HUDEP-2 (cell line): ENCODE measurements around the gene ADGRA3.
"Not testable (repeated sequence)": the region's sequence is repeated elsewhere in the genome, so short reads cannot be mapped to it uniquely, and the experiment has no call there.

ENCODE experiments used
- DNase-seq, 76 experiments: peaks; one replicate each; lab custom pipeline; 2025; ENCODE audit not compliant: unreplicated experiment in 76 of 76; lab: John Stamatoyannopoulos, UW

ADGRA3 gene

GRCh38 chr4:22480675-22481327 lies 35.1 kb downstream of the ADGRA3 start:
- no peak for DNase-seq

GRCh38 chr4:22478426-22478825 lies 37.4 kb downstream of the ADGRA3 start:
- DNase-seq: no peak

- no peak for DNase-seq
Measured at GRCh38 chr4:22477813-22478182, 38.1 kb downstream of the ADGRA3 start.

GRCh38 chr4:22477136-22477812 lies 38.6 kb downstream of the ADGRA3 start:
- DNase-seq: no peak

GRCh38 chr4:22476011-22476410 lies 39.9 kb downstream of the ADGRA3 start:
- DNase-seq: no peak

- DNase-seq: not testable (repeated sequence)
Measured at GRCh38 chr4:22475311-22475646, 40.6 kb downstream of the ADGRA3 start.

- DNase-seq: no peak
Measured at GRCh38 chr4:22474636-22475310, 41.1 kb downstream of the ADGRA3 start.

- DNase-seq: peak in 4 of 76 experiments; percentile 2 to 24 (median 12)
Measured at GRCh38 chr4:22473268-22473667, 42.6 kb downstream of the ADGRA3 start.

GRCh38 chr4:22471999-22472461 lies 43.8 kb downstream of the ADGRA3 start:
- no peak for DNase-seq

- no peak for DNase-seq
Measured at GRCh38 chr4:22471419-22471818, 44.4 kb downstream of the ADGRA3 start.

- DNase-seq: no peak
Measured at GRCh38 chr4:22466581-22466980, 49.3 kb downstream of the ADGRA3 start.

- no peak for DNase-seq
Measured at GRCh38 chr4:22465996-22466395, 49.9 kb downstream of the ADGRA3 start.

- DNase-seq: no peak
Measured at GRCh38 chr4:22465349-22465748, 50.5 kb downstream of the ADGRA3 start.

- DNase-seq: no peak
Measured at GRCh38 chr4:22463179-22463578, 52.7 kb downstream of the ADGRA3 start.

- DNase-seq: no peak
Measured at GRCh38 chr4:22462688-22463087, 53.2 kb downstream of the ADGRA3 start.

GRCh38 chr4:22460266-22460665 lies 55.6 kb downstream of the ADGRA3 start:
- no peak for DNase-seq

GRCh38 chr4:22458098-22458497 lies 57.8 kb downstream of the ADGRA3 start:
- DNase-seq: no peak

- no peak for DNase-seq
Measured at GRCh38 chr4:22457348-22457747, 58.5 kb downstream of the ADGRA3 start.

- no peak for DNase-seq
Measured at GRCh38 chr4:22456291-22456690, 59.6 kb downstream of the ADGRA3 start.

- no peak for DNase-seq
Measured at GRCh38 chr4:22454955-22455354, 60.9 kb downstream of the ADGRA3 start.

GRCh38 chr4:22454216-22454838 lies 61.5 kb downstream of the ADGRA3 start:
- no peak for DNase-seq

- DNase-seq: no peak
Measured at GRCh38 chr4:22444813-22445212, 71.1 kb downstream of the ADGRA3 start.
